Left colon (tissue), 2 donors: ENCODE data around the gene BARHL1. TPM values are rescaled to one million over a fixed set of nuclear protein-coding genes. Genes with fewer than 3 reads are reported as not detected.

Source experiments
- ATAC-seq: fragments of 200-7000 bp; cut with Tn5 transposase; one replicate; pipeline ENCODE4 v1.9.1; 2020; ENCODE audit warnings: mild to moderate bottlenecking, moderate library complexity
- DNase-seq, 2 donors: peaks; one replicate each; pipeline ENCODE4 v3.0.0-alpha.2; 2020
- intact Hi-C, 2 donors: fragments of 100-400 bp; cut with DNase I in 1 of 2; cut with micrococcal nuclease in 1 of 2; formaldehyde crosslinking; loops; one replicate each; pipeline versions ENCODE4 v1.11.2 to v1.14.0; 2022; cut with DNase I, micrococcal nuclease
- long read RNA-seq: library from polyadenylated mRNA; unstranded; transcript quantifications from one replicate; pipeline ENCODE4 v2.0.0, GENCODE V29; 2021
- total RNA-seq, 2 donors: library from RNA; stranded (reverse); fragmentation: NEBNext Ultra II Directional; extraction: Animal tissue kit (Norgen Biotek cat#: 25700); gene quantifications; one replicate each; pipeline ENCODE4 v1.2.1, GENCODE V29; 2021
- donor health status: DM: no; HTN: no; CAD: no.
- donor health status: DM: yes; HTN: yes; CAD: no.

Gene BARHL1
- total RNA-seq: not detected
- long read RNA-seq: 0 reads

- DNase-seq (no peak), ATAC-seq (no peak)
- intact Hi-C loops: no loop called here
Measured at GRCh38 chr9:132582276-132582785, at the start of gene BARHL1. Gene BARHL1 (plus strand): TSS chr9:132582606. CDS start chr9:132582798, 192 bp downstream.

GRCh38 chr9:132534832-132535231 is 47.6 kb upstream of the BARHL1 start:
- intact Hi-C loops: no loop called here
- ATAC-seq (no peak), DNase-seq (no peak)

- no peak for ATAC-seq
- DNase-seq: no peak
- intact Hi-C loops: no loop called here
Measured at GRCh38 chr9:132536124-132536523, 46.3 kb upstream of the BARHL1 start.

- no peak for DNase-seq
- intact Hi-C loops: no loop called here
- no peak for ATAC-seq
Measured at GRCh38 chr9:132537352-132537751, 45.1 kb upstream of the BARHL1 start.

GRCh38 chr9:132538071-132538470 is 44.3 kb upstream of the BARHL1 start:
- DNase-seq (peak; percentile 26 to 78), ATAC-seq (peak; percentile 82)
- intact Hi-C loops: no loop called here

GRCh38 chr9:132539096-132539495 is 43.3 kb upstream of the BARHL1 start:
- ATAC-seq (peak; percentile 69), DNase-seq (peak in 1 of 2 donors; percentile 13)
- intact Hi-C loops: no loop called here

GRCh38 chr9:132541051-132541450 is 41.4 kb upstream of the BARHL1 start:
- DNase-seq (no peak), ATAC-seq (no peak)
- intact Hi-C loops: no loop called here

GRCh38 chr9:132541870-132542830 is 40.3 kb upstream of the BARHL1 start:
- DNase-seq: peak in 1 of 2 donors; percentile 20
- intact Hi-C loops: no loop called here
- ATAC-seq: peak; percentile 59

GRCh38 chr9:132543251-132543650 is 39.2 kb upstream of the BARHL1 start:
- DNase-seq: no peak
- no peak for ATAC-seq
- intact Hi-C loops: no loop called here

GRCh38 chr9:132543960-132544359 is 38.4 kb upstream of the BARHL1 start:
- intact Hi-C loops: no loop called here

GRCh38 chr9:132545578-132545977 is 36.8 kb upstream of the BARHL1 start:
- intact Hi-C loops: no loop called here
- ATAC-seq: no peak
- DNase-seq: no peak

More at GRCh38 chr9:132543960-132544359, 38.4 kb upstream of the BARHL1 start:
- DNase-seq (no peak), ATAC-seq (no peak)

GRCh38 chr9:132546148-132547051 is 36.0 kb upstream of the BARHL1 start:
- DNase-seq (peak in 1 of 2 donors; percentile 12), ATAC-seq (peak; percentile 50)
- intact Hi-C loops: no loop called here

- peak; percentile 80 for ATAC-seq
- intact Hi-C loops: no loop called here
- peak in 1 of 2 donors; percentile 14 for DNase-seq
Measured at GRCh38 chr9:132547052-132547431, 35.4 kb upstream of the BARHL1 start.

- ATAC-seq (no peak), DNase-seq (no peak)
- intact Hi-C loops: no loop called here
Measured at GRCh38 chr9:132547436-132547835, 35.0 kb upstream of the BARHL1 start.

GRCh38 chr9:132547976-132548730 is 34.3 kb upstream of the BARHL1 start:
- DNase-seq: no peak
- intact Hi-C loops: no loop called here
- ATAC-seq: no peak

GRCh38 chr9:132548751-132549640 is 33.4 kb upstream of the BARHL1 start:
- ATAC-seq: no peak
- intact Hi-C loops: no loop called here
- DNase-seq: no peak

- ATAC-seq (no peak), DNase-seq (no peak)
- intact Hi-C loops: no loop called here
Measured at GRCh38 chr9:132551556-132551955, 30.9 kb upstream of the BARHL1 start.

- no peak for DNase-seq
- intact Hi-C loops: no loop called here
- no peak for ATAC-seq
Measured at GRCh38 chr9:132552041-132552440, 30.4 kb upstream of the BARHL1 start.
